Heart left ventricle (tissue), 13 donors: Measurements from ENCODE around the gene FAM240B.

ENCODE experiments used
- CTCF ChIP-seq, 12 donors: fragments of 200-600 bp; sonication (generic) in 4 of 12; IDR thresholded peaks; one replicate each; pipeline versions ENCODE4 v1.5.0 to v1.8.0; 2018 to 2022; ENCODE audit warnings: antibody characterized with exemption in 12 of 12, mild to moderate bottlenecking in 5 of 12
- POLR2A ChIP-seq, 2 donors: fragments of 450-650 bp; IDR thresholded peaks; one replicate each; pipeline ENCODE4 v1.6.1; 2017; ENCODE audit warnings: antibody characterized with exemption in 2 of 2, mild to moderate bottlenecking in 2 of 2, moderate library complexity in 2 of 2
- donor health status: ischemic (EF 13 %, LVEDD 7.1; RV severe dilation, severe dysfunction).
- donor health status: DM: no; HTN: yes; CAD: no.
- donor health status: DM: no; HTN: no; CAD: no.
- donor health status: ischemic (EF 25% LVEDD 6.9; RV normal size, moderate dysfunction).
- donor health status: ischemic (EF 25% LVEDD 5.7; RV mildly dilated, moderate dysfunction).
- donor health status: ischemic (EF 35%, LVEDD 5.7; RV mildly dilated, moderate dysfunction).
- donor health status: nonischemic (EF 11% LVEDD 7.7; RV severe dilation, severe dysfunction).
- donor health status: DM: yes; HTN: yes; CAD: no.
- donor health status: PGD.
- donor health status: ischemic (EF 29% LVEDD 5.4; RV normal size, mild dysfunction).
- donor health status: nonischemic (EF 23%, LVEDD 6.1; RV moderate dilation, normal function).

DNA sequence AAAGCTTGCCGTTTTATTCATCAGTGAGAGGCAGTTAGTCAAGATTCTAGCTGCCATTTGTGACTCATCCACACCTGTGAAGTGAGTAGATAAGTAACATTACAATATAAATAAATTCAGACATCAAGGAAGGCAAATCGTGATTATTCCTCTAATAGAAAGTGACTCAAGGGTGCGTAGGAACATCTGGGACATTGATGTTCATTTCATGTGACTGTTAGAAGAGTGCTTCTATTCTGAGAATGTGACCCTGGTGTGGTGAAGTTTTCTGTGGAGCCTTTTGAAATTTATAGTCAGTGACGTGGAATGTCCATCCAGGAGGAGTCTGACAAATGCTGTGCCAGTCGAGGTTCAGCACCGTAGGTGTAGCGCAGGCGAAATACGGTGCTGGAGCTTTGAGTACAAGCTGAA lies 48.4 kb upstream of the FAM240B start:
- TF ChIP-seq CTCF (IDR thresholded peaks at IDR 0.05) (no peak), POLR2A (IDR thresholded peaks at IDR 0.05) (no peak)
